ENCODE results near the gene GALNT18.

Gene GALNT18

DNA sequence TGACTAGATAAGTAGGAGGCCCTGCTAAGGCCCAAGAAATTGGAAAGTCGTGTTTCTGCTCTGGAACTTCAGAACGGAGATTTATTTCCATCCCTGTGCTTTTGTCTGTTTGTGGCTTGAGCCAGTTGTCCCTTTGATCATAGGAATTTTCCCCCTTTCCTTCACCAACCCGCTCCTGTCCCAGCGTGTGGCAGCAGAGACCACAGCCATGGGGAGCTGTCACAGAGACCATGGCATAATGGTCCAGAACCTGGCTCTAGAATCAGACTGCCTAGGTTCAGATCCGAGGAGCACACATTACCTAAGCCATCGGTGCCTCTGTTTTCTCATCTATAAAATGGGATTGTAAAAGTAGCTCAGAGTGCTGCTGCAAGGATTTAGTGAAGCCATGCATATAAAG, 128.1 kb downstream of the GALNT18 start:
- no peak for DNase-seq

DNA sequence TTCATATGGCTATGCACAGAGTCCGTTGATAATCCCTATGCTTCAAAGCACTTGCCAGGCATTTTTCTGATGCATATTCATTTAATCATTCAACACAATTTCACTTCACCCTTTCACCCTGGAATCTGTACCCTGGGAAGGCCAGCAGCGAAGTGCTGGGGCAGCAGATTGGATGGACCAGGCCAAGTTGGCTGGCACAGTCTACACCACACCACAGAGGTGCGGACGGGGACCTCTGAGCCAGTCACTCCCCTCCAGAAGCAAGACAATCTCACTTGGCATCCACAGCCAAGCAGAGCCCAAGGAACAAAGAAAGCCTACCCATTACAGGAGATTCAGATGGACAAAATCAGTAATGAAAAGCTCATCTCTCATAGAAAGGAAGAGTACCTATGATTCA, 130.2 kb downstream of the GALNT18 start:
- DNase-seq: no peak

GRCh38 chr11:11491014-11491413, 130.8 kb downstream of the GALNT18 start:
- DNase-seq: no peak

- no peak for DNase-seq
Measured at GRCh38 chr11:11486423-11486822, 135.4 kb downstream of the GALNT18 start.

- no peak for DNase-seq
Measured at GRCh38 chr11:11486002-11486401, 135.8 kb downstream of the GALNT18 start.

- no peak for DNase-seq
Measured at GRCh38 chr11:11483627-11484026, 138.2 kb downstream of the GALNT18 start.

- no peak for DNase-seq
Measured at GRCh38 chr11:11482730-11483129, 139.1 kb downstream of the GALNT18 start.

GRCh38 chr11:11481371-11481770, 140.4 kb downstream of the GALNT18 start:
- no peak for DNase-seq

DNA sequence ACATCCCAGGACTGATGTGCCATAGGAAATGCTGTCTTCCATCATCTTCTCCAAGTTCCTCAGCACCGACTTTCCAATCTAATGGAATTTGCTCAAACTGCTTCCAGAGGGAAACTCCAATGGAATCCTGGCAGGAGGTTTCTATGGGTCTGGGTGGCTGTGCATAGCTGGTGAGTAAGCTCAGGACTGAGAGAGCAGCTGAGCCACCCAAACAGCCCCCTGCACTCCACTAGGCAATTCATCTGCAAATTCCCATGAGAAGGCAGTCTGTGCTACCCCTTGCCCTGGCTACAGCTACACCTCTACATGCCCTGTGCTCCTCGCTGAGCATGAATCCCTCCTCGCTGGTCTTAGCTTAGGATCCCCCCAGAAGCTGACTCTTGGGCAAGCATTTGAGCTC, 140.8 kb downstream of the GALNT18 start:
- DNase-seq: no peak

GRCh38 chr11:11478687-11479086, 143.1 kb downstream of the GALNT18 start:
- DNase-seq: no peak

DNA sequence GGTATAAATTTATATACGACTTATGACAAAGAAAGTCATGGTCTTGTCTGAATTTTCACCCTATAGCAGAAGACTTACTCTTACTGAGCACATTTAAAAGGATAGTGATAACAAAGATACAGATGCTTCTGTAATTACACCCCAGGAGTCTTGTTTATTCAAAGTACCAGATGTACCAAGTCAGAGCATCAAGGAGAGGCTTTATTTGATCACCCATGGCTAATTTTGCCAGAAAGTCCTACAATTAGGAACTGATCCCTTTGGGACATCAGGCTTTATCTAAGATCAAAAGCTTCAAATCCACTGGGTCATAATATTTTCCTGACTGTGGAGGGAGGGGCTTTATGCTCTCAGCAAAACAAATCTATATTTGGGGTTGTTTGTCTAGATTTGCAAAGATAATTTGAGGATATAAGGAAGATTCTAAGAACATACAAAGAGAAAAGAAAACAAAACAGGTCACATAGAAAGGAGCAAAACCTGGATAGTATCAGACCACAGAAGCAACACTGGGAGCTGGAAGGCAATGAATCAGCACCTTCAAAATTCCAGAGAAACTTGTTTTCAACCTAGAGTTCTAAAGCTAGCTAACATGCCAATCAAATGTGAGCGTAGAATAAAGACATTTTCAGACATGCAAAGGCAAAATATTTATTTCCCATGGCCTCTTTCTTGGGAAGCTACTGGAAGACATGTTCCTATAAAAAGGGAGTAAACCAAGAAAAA, 143.9 kb downstream of the GALNT18 start:
- no peak for DNase-seq

- no peak for DNase-seq
Measured at GRCh38 chr11:11476971-11477645, 144.7 kb downstream of the GALNT18 start.

GRCh38 chr11:11476499-11476898, 145.3 kb downstream of the GALNT18 start:
- DNase-seq: no peak

GRCh38 chr11:11472106-11472505, 149.7 kb downstream of the GALNT18 start:
- DNase-seq: no peak

GRCh38 chr11:11471201-11471600, 150.6 kb downstream of the GALNT18 start:
- no peak for DNase-seq

DNA sequence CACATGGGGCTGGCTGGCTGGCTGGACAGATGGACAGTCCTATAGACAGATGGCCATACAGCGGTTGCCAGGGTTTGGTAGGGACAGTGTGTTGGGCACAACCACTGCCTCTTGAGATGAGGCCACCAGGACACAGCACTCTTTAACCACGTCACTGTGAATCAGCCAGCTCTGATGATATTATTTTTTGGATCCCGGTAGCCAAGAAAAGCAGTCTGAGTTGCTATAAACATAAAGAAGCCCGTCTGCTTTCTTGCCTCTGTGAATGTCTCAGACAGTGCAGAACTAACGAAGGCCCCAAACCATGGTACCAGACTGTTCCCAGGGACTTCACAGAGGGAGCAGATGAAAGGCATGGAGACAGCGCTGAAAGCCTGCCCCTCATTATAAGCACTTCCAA, 152.9 kb downstream of the GALNT18 start:
- DNase-seq: no peak

- DNase-seq: no peak
Measured at GRCh38 chr11:11467312-11467711, 154.5 kb downstream of the GALNT18 start.

DNA sequence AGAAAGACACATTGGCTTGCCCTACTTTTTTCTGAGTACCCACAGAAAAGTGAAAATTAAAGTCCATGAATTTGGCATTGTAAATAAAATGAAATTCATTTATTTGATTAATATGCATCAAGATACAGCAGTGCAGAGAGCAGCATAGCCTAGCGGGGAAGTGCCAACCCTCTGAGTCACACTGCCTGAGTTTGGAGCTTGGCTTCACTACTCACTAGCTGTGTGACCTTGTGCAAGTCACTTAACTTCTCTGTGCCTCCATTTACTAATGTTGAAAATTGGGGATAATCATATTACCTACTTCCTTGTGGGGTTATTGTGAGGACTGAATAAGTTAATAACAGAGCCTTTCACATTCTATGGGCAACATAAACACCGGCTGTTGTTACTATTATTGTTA, 157.2 kb downstream of the GALNT18 start:
- DNase-seq: no peak

DNA sequence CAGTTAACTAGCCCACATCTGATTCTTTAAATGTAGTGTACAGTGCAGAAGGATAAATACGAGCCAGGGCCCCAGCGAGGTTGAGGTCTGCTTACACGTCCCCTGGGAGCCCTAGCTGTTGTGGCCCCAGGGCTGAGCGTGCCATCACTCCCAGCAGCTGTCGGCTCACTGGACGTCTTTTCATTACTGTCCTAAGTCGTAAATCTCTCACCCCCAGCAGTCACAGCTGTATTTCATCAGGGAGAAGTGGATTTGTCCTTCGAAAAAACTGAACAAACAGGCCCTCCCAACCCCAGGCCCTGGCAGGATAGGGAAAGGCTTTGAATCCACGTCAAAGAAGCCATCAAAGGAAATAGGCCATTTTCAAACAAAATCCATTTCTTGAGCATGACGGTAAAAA, 158.4 kb downstream of the GALNT18 start:
- DNase-seq: no peak

DNA sequence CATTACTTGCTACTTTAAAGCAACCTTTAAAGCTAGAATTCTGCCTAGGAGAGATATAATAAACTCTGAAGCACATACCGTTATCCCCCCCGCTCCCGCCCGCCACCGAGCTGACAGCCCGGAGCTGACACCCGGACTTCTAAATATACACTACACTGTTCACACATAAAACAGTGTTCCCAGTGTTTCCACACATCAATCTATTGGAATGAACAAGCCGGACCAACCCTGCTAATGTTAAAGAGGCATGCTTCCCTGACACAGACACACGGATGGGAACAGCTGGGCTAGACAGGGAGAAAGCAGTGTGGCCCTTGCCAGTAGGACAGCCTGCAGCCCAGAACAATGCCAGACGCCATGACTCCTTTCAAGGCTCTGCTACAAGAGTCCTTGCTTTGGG, 160.3 kb downstream of the GALNT18 start:
- DNase-seq: no peak

GRCh38 chr11:11459578-11459977, 162.2 kb downstream of the GALNT18 start:
- no peak for DNase-seq

DNA sequence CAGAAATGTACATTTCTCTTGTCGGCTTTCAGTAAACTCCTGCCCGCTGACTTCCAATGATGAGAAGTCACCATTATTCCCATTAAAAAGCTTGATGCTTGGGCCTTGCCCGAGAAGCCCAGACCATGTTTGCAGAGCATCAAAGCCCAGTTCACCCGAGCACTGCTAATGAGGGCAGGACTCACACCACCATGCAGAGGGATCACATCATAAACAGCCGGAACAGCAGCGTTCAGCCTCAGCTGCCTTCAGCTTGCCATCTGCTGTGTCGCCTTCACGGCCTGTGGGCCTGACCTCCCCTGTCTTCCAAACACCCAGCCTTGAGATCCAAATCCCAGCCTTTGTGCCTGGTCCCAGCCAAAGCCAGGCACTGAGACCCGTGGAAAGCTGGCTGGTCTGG, 163.3 kb downstream of the GALNT18 start:
- no peak for DNase-seq

GRCh38 chr11:11458001-11458400, 163.8 kb downstream of the GALNT18 start:
- no peak for DNase-seq

DNA sequence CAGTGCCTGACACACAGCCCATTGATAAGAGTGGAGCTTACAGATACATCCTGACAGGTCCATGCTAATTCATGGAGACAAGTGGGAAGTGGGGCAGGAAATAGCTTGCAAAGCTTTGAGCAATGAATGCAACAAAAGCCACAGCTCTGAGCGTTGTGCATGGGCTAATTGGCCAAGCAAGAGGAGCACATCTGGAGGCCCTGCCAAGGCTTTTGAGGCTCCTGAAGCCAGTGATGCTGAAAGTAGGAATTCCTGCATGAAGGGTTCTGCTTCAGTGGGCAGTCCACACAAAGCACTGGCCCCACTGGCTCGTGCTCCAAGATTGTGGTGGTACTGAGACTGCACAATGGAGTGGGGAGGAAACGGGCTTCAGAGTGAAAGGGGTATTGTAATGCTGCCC, 164.9 kb downstream of the GALNT18 start:
- DNase-seq: no peak

DNA sequence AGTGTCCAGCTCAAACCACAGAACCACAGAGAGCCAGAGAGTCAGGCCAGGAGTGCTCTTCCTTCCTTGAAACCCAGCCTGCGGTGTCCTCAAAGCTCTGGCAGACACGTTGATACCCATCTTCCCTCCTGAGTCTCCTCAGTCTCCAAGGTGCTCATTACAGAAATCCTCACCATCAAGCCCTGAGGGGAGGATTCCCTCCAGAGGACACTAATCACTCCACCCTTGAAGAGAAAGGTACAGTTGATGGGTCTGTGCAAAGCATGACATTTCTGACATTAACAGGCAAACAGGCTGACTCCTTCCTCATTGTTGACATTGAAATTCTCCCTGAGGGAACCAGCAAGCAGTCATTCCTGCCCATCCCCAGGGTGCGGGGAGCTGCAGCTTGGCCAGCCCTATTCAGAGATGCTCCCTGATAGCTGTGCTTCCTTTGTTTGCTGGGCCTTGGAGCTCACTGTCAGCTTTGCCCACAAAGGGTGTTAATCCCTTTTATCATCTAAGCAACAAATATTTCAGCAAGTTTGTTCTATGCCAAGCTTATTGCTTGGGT, 167.1 kb downstream of the GALNT18 start:
- DNase-seq: no peak
